Tibial nerve (tissue), 4 donors: Measurements from ENCODE around the gene C17orf100.

Source experiments
- CTCF ChIP-seq, 5 experiments: fragments of 200-600 bp in 3 of 5; fragments of 450-650 bp in 2 of 5; sonication (generic) in 3 of 5; IDR thresholded peaks; one replicate each; pipeline ENCODE4 v1.5.1; 2016 to 2019; ENCODE audit warnings: antibody characterized with exemption in 5 of 5, mild to moderate bottlenecking in 3 of 5, moderate library complexity in 2 of 5
- EP300 ChIP-seq, 2 donors: sonication (generic); formaldehyde crosslinking; IDR thresholded peaks; one replicate each; pipeline ENCODE4 v1.6.1; 2017; ENCODE audit warnings: antibody characterized with exemption in 2 of 2, mild to moderate bottlenecking in 1 of 2

GRCh38 chr17:6669479-6670212 lies 18.1 kb downstream of the C17orf100 start:
- TF ChIP-seq CTCF (IDR thresholded peaks at IDR 0.05) (no peak), EP300 (IDR thresholded peaks at IDR 0.05) (no peak)
